GM12878 (cell line): Measurements from ENCODE around the gene NOL4L. TPM values are rescaled to one million over a fixed set of nuclear protein-coding genes. Genes with fewer than 3 reads are reported as not detected.

Experiments used
- BMI1 ChIP-seq: fragments of 450-650 bp; IDR thresholded peaks from 2 replicates; pipeline ENCODE4 v1.6.1; 2016; ENCODE audit warnings: mild to moderate bottlenecking, moderate library complexity, borderline replicate concordance
- CUX1 ChIP-seq: IDR thresholded peaks from 2 replicates; pipeline ENCODE4 v1.6.1; 2012; ENCODE audit warnings: improper control_type of control experiment, low read depth, low read length; ENCODE audit not compliant: insufficient replicate concordance
- EGR1 ChIP-seq, 2 experiments: IDR thresholded peaks; 1 replicate in 1 of 2; 2 replicates in 1 of 2; pipeline ENCODE4 v1.6.1; 2011 to 2012; ENCODE audit warnings: low read depth in 2 of 2, low read length in 2 of 2, borderline replicate concordance in 1 of 2, mild to moderate bottlenecking in 1 of 2, moderate library complexity in 1 of 2
- EP300 ChIP-seq, 2 experiments: fragments of 150-350 bp in 1 of 2; IDR thresholded peaks; 2 replicates each; pipeline ENCODE4 v1.6.1; 2011 to 2012; ENCODE audit warnings: low read depth in 2 of 2, low read length in 2 of 2, borderline replicate concordance in 1 of 2, improper control_type of control experiment in 1 of 2, inconsistent platforms in 1 of 2; ENCODE audit not compliant: control insufficient read depth in 1 of 2
- GABPA ChIP-seq: IDR thresholded peaks from 2 replicates; pipeline ENCODE4 v1.6.1; 2014; ENCODE audit warnings: antibody characterized with exemption, low read depth, mild to moderate bottlenecking, inconsistent platforms
- HCFC1 ChIP-seq: fragments of 150-350 bp; IDR thresholded peaks from 2 replicates; pipeline ENCODE4 v1.6.1; 2014; ENCODE audit warnings: low read length
- HDAC2 ChIP-seq: fragments of 200-600 bp; sonication (generic); IDR thresholded peaks from 2 replicates; pipeline ENCODE4 v1.6.1; 2017
- JUNB ChIP-seq: IDR thresholded peaks from 2 replicates; pipeline ENCODE4 v1.6.1; 2016; ENCODE audit warnings: antibody characterized with exemption, mild to moderate bottlenecking
- PAX8 ChIP-seq: fragments of 450-650 bp; IDR thresholded peaks from 2 replicates; pipeline ENCODE4 v1.6.1; 2017; ENCODE audit warnings: mild to moderate bottlenecking, moderate library complexity
- POLR2AphosphoS2 ChIP-seq: IDR thresholded peaks from 2 replicates; pipeline ENCODE4 v1.6.1; 2011; ENCODE audit warnings: low read depth, mild to moderate bottlenecking, low read length, improper control_type of control experiment, moderate library complexity
- RB1 ChIP-seq: fragments of 450-650 bp; formaldehyde crosslinking; IDR thresholded peaks from 2 replicates; pipeline ENCODE4 v1.6.1; 2017; ENCODE audit warnings: mild to moderate bottlenecking, borderline replicate concordance
- SMC3 ChIP-seq: IDR thresholded peaks from 2 replicates; pipeline ENCODE4 v1.6.1; 2011; ENCODE audit warnings: low read length, improper control_type of control experiment, borderline replicate concordance
- ZBTB40 ChIP-seq: fragments of 450-650 bp; IDR thresholded peaks from 2 replicates; pipeline ENCODE4 v1.6.1; 2016; ENCODE audit warnings: mild to moderate bottlenecking, moderate library complexity, borderline replicate concordance
- ZNF207 ChIP-seq: fragments of 450-650 bp; IDR thresholded peaks from 2 replicates; pipeline ENCODE4 v1.6.1; 2014; ENCODE audit warnings: antibody characterized with exemption, mild to moderate bottlenecking, borderline replicate concordance
- ZNF274 ChIP-seq: IDR thresholded peaks from one replicate; pipeline ENCODE4 v1.8.0; 2011; ENCODE audit not compliant: insufficient read length, insufficient read depth
- ZNF687 ChIP-seq: fragments of 450-650 bp; IDR thresholded peaks from 2 replicates; pipeline ENCODE4 v1.6.1; 2017; ENCODE audit warnings: mild to moderate bottlenecking, moderate library complexity
- polyA plus RNA-seq, 11 experiments: library from polyadenylated mRNA; depleted of rRNA in 4 of 11; unstranded in 6 of 11; stranded (reverse) in 5 of 11; fragments of >200 nt; fragmentation: Nextera tagmentation in 4 of 11; fragmentation: Illumina TruSeq in 1 of 11; extraction: Ambion mirVana in 4 of 11; extraction: Trizol in 1 of 11; gene quantifications; 1 replicate in 1 of 11; 2 replicates in 10 of 11; pipeline versions ENCODE4 v1.2.1 to v1.2.3, GENCODE V29; 2011 to 2016; ENCODE audit warnings: inconsistent platforms in 2 of 11, missing spikeins in 2 of 11, low read depth in 1 of 11
- total RNA-seq, 4 experiments: library from RNA; depleted of rRNA in 3 of 4; stranded (reverse); fragments of >200 nt in 3 of 4; fragmentation: Illumina TruSeq in 1 of 4; extraction: Trizol in 1 of 4; gene quantifications; 2 replicates each; pipeline versions ENCODE4 v1.2.1 to v1.2.3, GENCODE V29; 2013 to 2021

NOL4L gene
- total and polyA plus RNA-seq, 10 of the 15 experiments (the other 5 are each of a cell fraction or from before 2014, with no cell fraction given): 2.3 to 24.0 (median 8.0) TPM

- TF ChIP-seq ZNF687 (no peak), EGR1 (IDR thresholded peaks at IDR 0.05; ENCODE audit: borderline replicate concordance in 1 of 2, low read depth in 2 of 2, low read length in 2 of 2) (no peak), JUNB (peak; percentile 65), GABPA (no peak; the same call in 1 of the 2 replicates), HDAC2 (no peak), RB1 (no peak), EP300 (IDR thresholded peaks at IDR 0.05; ENCODE audit: borderline replicate concordance in 1 of 2, control insufficient read depth in 1 of 2, low read depth in 2 of 2, low read length in 2 of 2) (no peak), POLR2AphosphoS2 (no peak), ZNF274 (no peak), PAX8 (no peak), HCFC1 (no peak), BMI1 (no peak), ZNF207 (no peak), ZBTB40 (no peak), SMC3 (no peak), CUX1 (no peak)
Measured at GRCh38 chr20:32585586-32586127, 524 bp upstream of the NOL4L start (continued).
